GM21529 (cell line): ENCODE data around the gene SPATA46.

Experiments
- ATAC-seq: cut with Tn5 transposase; IDR thresholded peaks from one replicate; pipeline ENCODE4 v1.9.1; 2021; ENCODE audit not compliant: unreplicated experiment

Gene SPATA46

GRCh38 chr1:162375463-162375862, 1.2 kb downstream of the SPATA46 start:
- no peak for ATAC-seq

DNA sequence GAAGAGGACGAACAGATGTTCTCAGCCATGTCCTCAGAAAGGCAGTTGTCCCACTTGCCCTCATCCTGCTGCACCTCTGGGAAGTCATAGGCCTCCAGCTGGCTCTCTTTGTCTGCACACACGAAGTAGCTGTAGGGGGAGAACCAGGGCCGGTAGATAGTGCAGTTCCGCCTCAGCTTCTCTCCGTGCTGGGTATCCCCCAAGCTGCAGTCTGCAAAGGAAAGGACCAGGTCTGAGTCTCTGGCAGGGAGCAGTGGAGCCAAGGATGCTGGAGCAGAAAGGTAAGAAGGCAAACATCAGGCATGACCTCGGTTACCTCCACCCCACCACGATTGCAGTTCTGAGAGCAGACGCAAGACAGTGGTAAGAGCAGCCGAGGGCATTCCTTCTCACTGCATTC, 2.2 kb downstream of the SPATA46 start:
- ATAC-seq: no peak

DNA sequence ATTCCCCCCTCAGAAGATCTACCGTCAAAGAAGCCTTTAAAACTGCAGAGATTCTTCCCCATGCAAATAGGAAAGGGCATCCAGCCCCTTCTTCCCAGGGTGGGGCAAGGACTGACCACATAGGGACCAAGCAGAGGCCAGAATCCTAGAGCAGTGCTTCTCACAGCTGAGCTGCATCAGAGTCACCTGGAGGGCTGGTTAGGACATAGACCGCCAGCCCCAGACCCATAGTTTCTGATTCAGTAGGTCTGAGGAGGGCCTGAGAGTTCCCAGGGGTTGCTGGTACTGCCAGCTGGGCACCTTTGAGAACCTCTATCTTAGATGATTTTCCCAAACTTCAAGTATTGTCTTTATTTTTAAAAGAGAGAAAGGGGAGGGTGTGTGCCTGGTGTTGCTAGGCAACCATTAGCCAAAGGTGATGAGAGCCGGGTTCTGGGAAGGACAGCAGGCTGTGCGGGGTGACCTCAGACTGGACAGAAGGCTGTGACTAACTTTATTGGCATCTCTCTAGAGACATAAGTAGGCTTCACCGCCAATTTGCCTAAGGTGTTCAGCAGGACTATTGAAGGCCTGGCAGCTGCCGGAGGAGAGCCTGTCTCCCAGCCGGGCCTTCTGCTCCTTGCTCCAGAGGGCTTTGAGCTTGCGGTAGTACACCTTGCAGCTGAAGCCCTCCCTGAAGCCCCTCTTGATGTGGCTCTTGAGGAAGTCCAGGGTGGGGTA, 3.0 kb downstream of the SPATA46 start:
- ATAC-seq: no peak

DNA sequence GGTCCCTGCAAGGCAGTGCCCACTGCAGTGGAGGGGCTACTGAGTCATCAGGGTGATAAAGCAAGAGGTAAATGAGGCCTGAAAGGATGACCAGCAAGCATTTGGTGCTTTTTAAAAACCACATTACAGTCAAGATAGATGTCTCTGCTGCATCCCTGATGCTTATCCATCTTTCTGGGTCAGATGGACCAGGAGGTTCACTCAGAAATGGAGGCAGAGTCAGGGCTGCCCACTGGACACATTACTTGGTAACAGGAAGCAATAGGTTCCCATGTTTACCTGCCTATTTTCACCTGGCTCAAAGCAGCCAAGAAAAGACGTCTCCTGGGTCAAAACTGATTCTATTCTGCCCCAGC, 3.6 kb downstream of the SPATA46 start:
- no peak for ATAC-seq

- no peak for ATAC-seq
These were observed 4.2 kb downstream of the SPATA46 start for GRCh38 chr1:162372159-162373071.

GRCh38 chr1:162371611-162372010, 5.0 kb downstream of the SPATA46 start:
- no peak for ATAC-seq

DNA sequence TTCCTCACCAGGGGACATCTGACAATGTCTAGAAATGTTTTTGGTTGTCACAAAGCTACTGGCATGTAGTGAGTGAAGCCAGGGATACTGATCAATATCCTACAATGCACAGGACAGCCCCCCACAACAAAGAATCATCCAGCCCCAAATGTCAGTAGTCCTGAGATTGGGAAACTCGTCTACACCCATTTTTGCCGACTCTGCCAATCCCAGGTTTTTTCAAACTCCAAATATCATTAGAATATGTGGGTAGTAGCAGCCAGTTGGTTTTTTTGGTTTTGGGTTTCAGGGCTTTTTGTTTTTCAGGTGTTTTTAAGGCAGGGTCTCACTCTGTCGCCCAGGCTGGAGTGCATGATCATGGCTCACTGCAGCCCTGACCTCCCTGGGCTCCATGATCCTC, 5.9 kb downstream of the SPATA46 start:
- ATAC-seq: no peak

GRCh38 chr1:162370161-162370560, 6.5 kb downstream of the SPATA46 start:
- no peak for ATAC-seq

DNA sequence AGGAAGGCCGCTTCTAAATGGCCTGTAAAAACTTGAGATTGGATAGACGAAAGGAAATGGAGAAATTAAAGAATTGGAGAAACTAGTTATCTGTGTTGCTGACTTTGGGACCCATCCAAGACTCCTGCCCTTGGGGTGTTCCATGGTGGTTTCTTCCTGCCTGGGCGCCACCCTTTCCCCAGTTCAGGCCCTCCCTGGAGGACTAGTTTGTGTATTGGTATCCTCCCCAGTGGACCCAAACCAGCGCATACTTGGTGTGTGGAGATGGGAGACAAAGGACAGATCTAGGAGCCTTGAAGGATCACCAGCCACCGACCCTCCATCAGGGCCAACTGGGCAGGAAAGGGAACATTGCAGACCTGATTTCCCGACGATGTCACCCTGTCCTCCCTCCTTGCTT, 7.1 kb downstream of the SPATA46 start:
- ATAC-seq: no peak

DNA sequence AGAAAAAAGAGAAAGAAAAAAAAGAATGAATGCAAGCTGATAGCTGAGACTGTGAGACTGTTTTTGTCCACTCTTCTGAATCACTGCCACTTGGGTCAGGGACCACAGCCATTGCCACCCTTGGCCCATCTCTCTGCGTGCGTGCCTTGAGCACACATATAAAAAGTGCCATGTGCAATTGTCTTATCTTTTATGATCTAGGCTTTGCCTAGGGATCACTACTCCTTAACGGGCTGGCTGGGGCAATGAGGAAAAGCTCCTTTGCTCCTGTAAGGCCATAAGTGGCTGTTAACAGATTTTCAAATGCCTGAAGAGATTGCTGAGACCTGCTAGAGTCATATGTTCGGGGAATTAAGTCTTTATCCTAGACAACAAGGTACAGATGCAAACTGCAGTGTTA, 8.2 kb downstream of the SPATA46 start:
- ATAC-seq: no peak

DNA sequence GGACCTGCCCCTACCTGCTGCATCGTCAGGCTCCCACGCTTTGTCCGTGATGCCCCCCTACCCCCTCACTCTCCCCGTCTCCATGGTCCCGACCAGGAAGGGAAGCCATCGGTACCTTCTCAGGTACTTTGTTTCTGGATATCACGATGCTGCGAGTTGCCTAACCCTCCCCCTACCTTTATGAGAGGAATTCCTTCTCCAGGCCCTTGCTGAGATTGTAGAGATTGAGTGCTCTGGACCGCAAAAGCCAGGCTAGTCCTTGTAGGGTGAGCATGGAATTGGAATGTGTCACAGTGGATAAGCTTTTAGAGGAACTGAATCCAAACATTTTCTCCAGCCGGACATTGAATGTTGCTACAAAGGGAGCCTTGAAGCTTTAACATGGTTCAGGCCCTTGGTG, 8.9 kb downstream of the SPATA46 start:
- ATAC-seq: no peak

DNA sequence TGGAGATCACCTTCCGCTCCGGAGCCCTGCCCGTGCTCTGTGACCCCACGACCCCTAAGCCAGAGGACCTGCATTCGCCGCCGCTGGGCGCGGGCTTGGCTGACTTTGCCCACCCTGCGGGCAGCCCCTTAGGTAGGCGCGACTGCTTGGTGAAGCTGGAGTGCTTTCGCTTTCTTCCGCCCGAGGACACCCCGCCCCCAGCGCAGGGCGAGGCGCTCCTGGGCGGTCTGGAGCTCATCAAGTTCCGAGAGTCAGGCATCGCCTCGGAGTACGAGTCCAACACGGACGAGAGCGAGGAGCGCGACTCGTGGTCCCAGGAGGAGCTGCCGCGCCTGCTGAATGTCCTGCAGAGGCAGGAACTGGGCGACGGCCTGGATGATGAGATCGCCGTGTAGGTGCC, 9.6 kb downstream of the SPATA46 start:
- no peak for ATAC-seq

- ATAC-seq: no peak
These were observed 10.0 kb downstream of the SPATA46 start for GRCh38 chr1:162366671-162367070.

DNA sequence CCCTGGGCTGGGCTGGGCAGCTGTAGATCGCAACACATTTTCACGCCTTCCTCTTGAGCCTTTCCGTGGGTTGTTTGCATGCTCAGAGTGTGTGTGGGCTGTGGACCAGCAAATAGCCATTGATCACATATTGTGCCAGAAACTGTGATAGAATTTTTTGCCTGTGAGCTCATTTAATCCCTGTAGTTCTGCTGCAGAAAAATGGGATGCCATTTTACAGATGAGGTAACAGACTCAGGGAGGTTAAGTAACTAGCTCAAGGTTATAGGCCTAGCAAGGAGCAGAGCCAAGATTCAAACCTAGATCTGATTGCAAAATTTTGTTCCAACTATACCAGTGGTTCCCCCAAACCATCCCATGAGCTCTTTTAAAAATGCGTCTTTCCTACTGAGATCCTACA, 10.5 kb downstream of the SPATA46 start:
- no peak for ATAC-seq

- no peak for ATAC-seq
These were observed 11.2 kb downstream of the SPATA46 start for GRCh38 chr1:162365284-162366020.

DNA sequence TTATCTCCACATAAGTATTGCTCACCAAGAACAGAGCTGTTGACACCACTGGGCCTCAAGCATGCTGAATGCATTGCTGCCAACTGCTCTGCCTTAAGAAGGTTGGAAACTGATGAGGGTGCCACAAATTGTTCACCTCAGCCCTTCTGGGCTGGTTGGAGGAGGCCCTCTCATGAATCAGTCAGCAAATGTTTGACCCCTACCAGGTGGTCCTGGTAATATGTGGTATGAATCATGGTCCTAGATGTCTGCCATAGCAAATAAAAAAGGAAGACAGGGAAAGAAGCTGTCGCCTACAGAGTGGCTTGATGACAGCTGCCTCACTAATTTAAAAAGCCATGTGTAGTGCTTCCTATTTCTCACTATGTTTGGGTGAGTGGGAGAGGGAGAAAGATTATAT, 12.2 kb downstream of the SPATA46 start:
- ATAC-seq: no peak

DNA sequence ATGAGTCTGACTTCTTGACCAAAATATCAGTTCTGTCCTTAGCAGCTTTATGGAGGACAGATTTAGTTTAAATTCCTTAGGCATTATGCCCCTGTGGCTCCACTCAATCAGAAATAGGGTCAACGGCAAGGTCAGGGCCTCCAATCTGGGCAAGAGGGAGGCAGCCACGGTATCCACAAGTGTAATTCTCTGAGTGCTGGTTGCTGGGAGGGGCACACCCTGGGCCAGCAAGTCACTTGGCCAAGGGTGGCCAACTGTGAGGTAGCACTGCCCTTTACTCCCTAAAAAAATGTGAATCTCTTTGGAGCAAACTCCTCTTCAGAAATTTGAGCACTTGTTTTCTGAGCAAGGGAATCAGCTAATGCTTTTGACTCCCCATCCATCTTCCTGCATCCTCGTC, 12.8 kb downstream of the SPATA46 start:
- no peak for ATAC-seq

- ATAC-seq: peak; percentile 35
These were observed 15.3 kb downstream of the SPATA46 start for GRCh38 chr1:162361349-162361748.

DNA sequence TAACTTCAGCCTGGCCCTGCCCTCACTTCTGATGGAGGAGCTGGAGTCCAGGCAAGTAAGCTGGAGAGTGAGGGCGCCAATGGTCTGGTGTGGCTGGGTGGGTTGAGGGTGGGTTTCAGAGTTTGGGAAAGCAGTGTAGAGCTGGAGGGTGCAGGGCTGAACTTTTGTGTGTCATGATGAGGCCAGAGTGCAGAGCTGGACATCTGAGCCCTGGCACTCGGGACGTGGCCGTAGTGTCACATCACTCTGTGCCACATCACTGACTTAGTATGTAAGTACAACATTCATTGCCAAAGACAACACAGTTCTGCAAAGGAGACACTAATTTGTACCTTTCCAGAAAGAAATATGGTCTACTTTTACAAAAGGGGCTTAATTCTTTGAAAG, 15.8 kb downstream of the SPATA46 start:
- ATAC-seq: no peak

DNA sequence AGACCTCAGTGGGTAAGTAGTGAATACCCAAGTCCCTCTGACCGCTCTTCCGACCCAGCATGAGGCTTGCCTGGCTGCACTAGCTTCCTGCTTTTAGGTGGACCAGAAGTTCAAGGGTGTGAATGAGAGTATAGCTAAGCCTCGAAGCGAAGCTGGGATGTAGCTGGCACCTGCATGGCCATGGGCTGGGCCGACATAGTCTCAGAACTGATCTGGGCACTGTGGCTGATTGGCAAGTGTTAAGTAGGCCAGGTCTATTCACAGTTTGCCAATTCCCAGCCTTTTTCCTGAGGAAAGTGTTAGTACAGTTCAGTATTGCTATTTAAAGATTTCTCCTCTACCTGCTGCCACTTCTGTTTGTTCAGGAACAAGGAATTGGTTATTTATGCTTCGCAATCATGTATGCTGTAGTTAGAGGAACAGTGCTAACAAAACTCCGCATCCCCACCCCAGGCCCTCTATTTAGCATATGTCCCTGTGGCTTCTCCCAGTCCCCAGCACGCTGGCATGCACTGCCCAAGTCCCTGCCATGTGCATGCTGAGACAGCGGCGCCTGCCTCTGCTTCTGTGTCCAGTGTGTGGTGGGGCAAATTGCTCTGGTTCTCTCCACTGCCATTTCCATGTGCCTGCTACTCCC, 16.3 kb downstream of the SPATA46 start:
- ATAC-seq: no peak

DNA sequence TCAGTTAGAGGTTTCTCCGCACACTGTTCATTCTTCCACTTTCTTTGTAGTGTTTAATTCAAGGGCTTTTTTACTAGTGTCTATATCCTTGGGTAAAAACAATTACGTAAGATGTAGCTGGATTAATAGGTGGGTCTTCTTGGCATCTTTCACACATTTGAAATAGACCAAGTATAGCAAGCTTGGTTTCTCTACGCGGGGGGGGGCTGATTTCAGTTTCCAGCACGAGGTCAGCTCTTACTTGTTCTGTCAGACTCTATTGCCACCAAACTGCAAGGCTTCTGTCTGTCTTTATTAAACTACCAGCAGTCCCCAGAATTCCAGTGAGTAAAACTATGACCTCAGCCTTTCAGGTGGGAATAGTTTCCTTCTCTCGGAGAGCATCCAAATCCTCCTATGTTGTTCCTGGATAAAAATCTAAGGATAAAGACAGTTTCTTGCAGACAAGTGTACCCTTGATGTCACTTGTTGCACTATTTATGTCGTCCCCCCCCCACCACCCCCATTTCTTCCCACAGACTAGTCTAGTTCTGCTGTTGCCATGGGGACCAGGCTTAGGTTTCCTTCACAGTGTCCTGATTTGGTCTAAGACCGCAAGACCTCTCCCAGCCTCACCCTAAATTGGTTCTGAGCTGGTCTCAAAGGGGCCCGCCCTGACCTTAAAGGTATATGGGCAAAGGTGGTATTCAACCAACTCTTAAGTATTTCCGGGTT, 17.0 kb downstream of the SPATA46 start:
- no peak for ATAC-seq
